K562 (cell line): ENCODE measurements around the gene APIP. TPM values are rescaled to one million over a fixed set of nuclear protein-coding genes. Genes with fewer than 3 reads are reported as not detected.

ENCODE experiments used
- ATF3 ChIP-seq, 2 experiments: fragments of 450-650 bp in 1 of 2; sonication (generic) in 1 of 2; formaldehyde crosslinking in 1 of 2; IDR thresholded peaks in 1 of 2; conservative IDR thresholded peaks in 1 of 2; 2 replicates each; pipeline versions ENCODE4 v1.6.1 to v1.8.1; 2016 to 2023; ENCODE audit warnings: mild to moderate bottlenecking in 2 of 2, moderate library complexity in 2 of 2, inconsistent platforms in 1 of 2, missing genetic modification reagents in 1 of 2
- BRD4 ChIP-seq: fragments of 200-600 bp; sonication (generic); IDR thresholded peaks from 2 replicates; pipeline ENCODE4 v1.6.1; 2017; ENCODE audit warnings: inconsistent platforms
- E2F3 ChIP-seq: fragments of 250-450 bp; sonication (Bioruptor Pico); IDR thresholded peaks from 2 replicates; pipeline ENCODE4 v1.4.0; 2020; ENCODE audit warnings: mild to moderate bottlenecking
- FOXP1 ChIP-seq: sonication (generic); formaldehyde crosslinking; IDR thresholded peaks from 2 replicates; pipeline ENCODE4 v1.8.0; 2022; ENCODE audit warnings: mild to moderate bottlenecking, missing genetic modification reagents
- HMBOX1 ChIP-seq: sonication (generic); IDR thresholded peaks from 2 replicates; pipeline ENCODE4 v1.6.1; 2016
- ILF3 ChIP-seq: fragments of 450-650 bp; IDR thresholded peaks from 2 replicates; pipeline ENCODE4 v1.6.1; 2018; ENCODE audit warnings: antibody characterized with exemption, mild to moderate bottlenecking, moderate library complexity, borderline replicate concordance
- MEIS2 ChIP-seq: fragments of 450-650 bp; IDR thresholded peaks from 2 replicates; pipeline ENCODE4 v1.6.1; 2014; ENCODE audit warnings: mild to moderate bottlenecking; ENCODE audit not compliant: partially characterized antibody
- POLR2AphosphoS5 ChIP-seq: IDR thresholded peaks from 2 replicates; pipeline ENCODE4 v1.6.1; 2011; ENCODE audit warnings: mild to moderate bottlenecking, low read depth, low read length, moderate library complexity; ENCODE audit not compliant: control insufficient read depth, insufficient read depth
- POLR2H ChIP-seq: IDR thresholded peaks from 2 replicates; pipeline ENCODE4 v1.6.1; 2016; ENCODE audit warnings: missing genetic modification characterization, low read depth, mild to moderate bottlenecking, control low read depth, missing compliant biosample characterization, moderate library complexity
- PTRF ChIP-seq: fragments of 450-650 bp; IDR thresholded peaks from 2 replicates; pipeline ENCODE4 v1.6.1; 2016; ENCODE audit warnings: mild to moderate bottlenecking, missing genetic modification characterization, missing compliant biosample characterization
- RBM34 ChIP-seq: fragments of 200-400 bp; formaldehyde crosslinking; IDR thresholded peaks from 2 replicates; pipeline ENCODE4 v1.6.1; 2018; ENCODE audit warnings: low read length, borderline replicate concordance; ENCODE audit not compliant: insufficient read depth
- TEAD4 ChIP-seq, 2 experiments: sonication (generic) in 1 of 2; formaldehyde crosslinking in 1 of 2; IDR thresholded peaks; 2 replicates each; pipeline versions ENCODE4 v1.6.1 to v1.8.0; 2012 to 2022; ENCODE audit warnings: borderline replicate concordance in 1 of 2, inconsistent platforms in 1 of 2, low read length in 1 of 2, mild to moderate bottlenecking in 1 of 2, missing genetic modification reagents in 1 of 2
- U2AF1 ChIP-seq: fragments of 200-400 bp; formaldehyde crosslinking; optimal IDR thresholded peaks from 2 replicates; pipeline ENCODE3; 2017; ENCODE audit warnings: mild to moderate bottlenecking, low read depth, low read length, moderate library complexity
- XRCC4 ChIP-seq: IDR thresholded peaks from one replicate; pipeline ENCODE4 v1.6.1; 2011; ENCODE audit not compliant: insufficient read depth, insufficient read length; ENCODE audit errors: extremely low read depth
- ZKSCAN1 ChIP-seq: fragments of 150-350 bp; IDR thresholded peaks from 2 replicates; pipeline ENCODE4 v1.6.1; 2016; ENCODE audit warnings: low read depth, low read length
- polyA plus RNA-seq, 8 experiments: library from polyadenylated mRNA; depleted of rRNA in 4 of 8; stranded (reverse) in 5 of 8; unstranded in 3 of 8; fragments of >200 nt; fragmentation: Nextera tagmentation in 2 of 8; fragmentation: Illumina TruSeq in 1 of 8; extraction: Ambion mirVana in 2 of 8; extraction: Trizol in 1 of 8; gene quantifications; 2 replicates each; pipeline versions ENCODE4 v1.2.1 to v1.2.3, GENCODE V29; 2011 to 2014; ENCODE audit warnings: inconsistent platforms in 1 of 8, missing spikeins in 1 of 8
- total RNA-seq, 7 experiments: library from RNA; depleted of rRNA in 6 of 7; stranded (reverse); fragments of >200 nt in 6 of 7; fragmentation: Illumina TruSeq in 2 of 7; extraction: Trizol in 2 of 7; gene quantifications; 2 replicates each; pipeline versions ENCODE4 v1.2.1 to v1.2.3, GENCODE V29; 2011 to 2021; ENCODE audit warnings: low replicate concordance in 1 of 7
- TF ChIP-seq, protein P1 (sequence below), 2 experiments: fragments of 450-650 bp; IDR thresholded peaks; 2 replicates each; pipeline ENCODE4 v1.6.1; 2018; ENCODE audit warnings: mild to moderate bottlenecking in 2 of 2, low read depth in 1 of 2; ENCODE audit not compliant: partially characterized antibody in 2 of 2
- TF ChIP-seq, protein P2 (sequence below): fragments of 250-450 bp; sonication (Bioruptor Pico); IDR thresholded peaks from 2 replicates; pipeline ENCODE4 v1.8.0; 2022; ENCODE audit warnings: moderate library complexity, mild to moderate bottlenecking, inconsistent platforms

APIP gene
- total and polyA plus RNA-seq, 9 of the 15 experiments (the other 6 are each of a cell fraction or from before 2014, with no cell fraction given): 63.7 to 110 (median 82.8) TPM

GRCh38 chr11:34916015-34916842, at the start of gene APIP, which contains the start of gene PDHX (continued):
- TF ChIP-seq, protein P1, sequence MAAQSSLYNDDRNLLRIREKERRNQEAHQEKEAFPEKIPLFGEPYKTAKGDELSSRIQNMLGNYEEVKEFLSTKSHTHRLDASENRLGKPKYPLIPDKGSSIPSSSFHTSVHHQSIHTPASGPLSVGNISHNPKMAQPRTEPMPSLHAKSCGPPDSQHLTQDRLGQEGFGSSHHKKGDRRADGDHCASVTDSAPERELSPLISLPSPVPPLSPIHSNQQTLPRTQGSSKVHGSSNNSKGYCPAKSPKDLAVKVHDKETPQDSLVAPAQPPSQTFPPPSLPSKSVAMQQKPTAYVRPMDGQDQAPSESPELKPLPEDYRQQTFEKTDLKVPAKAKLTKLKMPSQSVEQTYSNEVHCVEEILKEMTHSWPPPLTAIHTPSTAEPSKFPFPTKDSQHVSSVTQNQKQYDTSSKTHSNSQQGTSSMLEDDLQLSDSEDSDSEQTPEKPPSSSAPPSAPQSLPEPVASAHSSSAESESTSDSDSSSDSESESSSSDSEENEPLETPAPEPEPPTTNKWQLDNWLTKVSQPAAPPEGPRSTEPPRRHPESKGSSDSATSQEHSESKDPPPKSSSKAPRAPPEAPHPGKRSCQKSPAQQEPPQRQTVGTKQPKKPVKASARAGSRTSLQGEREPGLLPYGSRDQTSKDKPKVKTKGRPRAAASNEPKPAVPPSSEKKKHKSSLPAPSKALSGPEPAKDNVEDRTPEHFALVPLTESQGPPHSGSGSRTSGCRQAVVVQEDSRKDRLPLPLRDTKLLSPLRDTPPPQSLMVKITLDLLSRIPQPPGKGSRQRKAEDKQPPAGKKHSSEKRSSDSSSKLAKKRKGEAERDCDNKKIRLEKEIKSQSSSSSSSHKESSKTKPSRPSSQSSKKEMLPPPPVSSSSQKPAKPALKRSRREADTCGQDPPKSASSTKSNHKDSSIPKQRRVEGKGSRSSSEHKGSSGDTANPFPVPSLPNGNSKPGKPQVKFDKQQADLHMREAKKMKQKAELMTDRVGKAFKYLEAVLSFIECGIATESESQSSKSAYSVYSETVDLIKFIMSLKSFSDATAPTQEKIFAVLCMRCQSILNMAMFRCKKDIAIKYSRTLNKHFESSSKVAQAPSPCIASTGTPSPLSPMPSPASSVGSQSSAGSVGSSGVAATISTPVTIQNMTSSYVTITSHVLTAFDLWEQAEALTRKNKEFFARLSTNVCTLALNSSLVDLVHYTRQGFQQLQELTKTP (IDR thresholded peaks at IDR 0.05; ENCODE audit: low read depth in 1 of 2, partially characterized antibody in 2 of 2): peak in 1 of 2 experiments; percentile 67
- TF ChIP-seq HMBOX1 (no peak), XRCC4 (no peak), RBM34 (no peak), E2F3 (CRISPR knock-in tag) (no peak), ATF3 (IDR thresholded peaks at IDR 0.05) (no peak; the same call in 1 of the 2 replicates), ATF3 (CRISPR knock-in tag; conservative IDR thresholded peaks at IDR 0.05) (no peak), ILF3 (peak; percentile 23; the same call in 1 of the 2 replicates), TEAD4 (IDR thresholded peaks at IDR 0.05; ENCODE audit: low read length) (no peak), TEAD4 (CRISPR knock-in tag; IDR thresholded peaks at IDR 0.05; ENCODE audit: borderline replicate concordance) (0 out of 2 replicates have a peak, but pooled peaks have one; percentile 40), POLR2AphosphoS5 (peak; percentile 86), ZKSCAN1 (peak; percentile 4; the same call in 1 of the 2 replicates), FOXP1 (CRISPR knock-in tag) (peak; percentile 80; the same call in 1 of the 2 replicates), BRD4 (0 out of 2 replicates have a peak, but pooled peaks have one; percentile 53), U2AF1 (peak; percentile 87), MEIS2 (peak; percentile 23), POLR2H (tag) (peak; percentile 75), PTRF (tag) (no peak)
- TF ChIP-seq, protein P2, sequence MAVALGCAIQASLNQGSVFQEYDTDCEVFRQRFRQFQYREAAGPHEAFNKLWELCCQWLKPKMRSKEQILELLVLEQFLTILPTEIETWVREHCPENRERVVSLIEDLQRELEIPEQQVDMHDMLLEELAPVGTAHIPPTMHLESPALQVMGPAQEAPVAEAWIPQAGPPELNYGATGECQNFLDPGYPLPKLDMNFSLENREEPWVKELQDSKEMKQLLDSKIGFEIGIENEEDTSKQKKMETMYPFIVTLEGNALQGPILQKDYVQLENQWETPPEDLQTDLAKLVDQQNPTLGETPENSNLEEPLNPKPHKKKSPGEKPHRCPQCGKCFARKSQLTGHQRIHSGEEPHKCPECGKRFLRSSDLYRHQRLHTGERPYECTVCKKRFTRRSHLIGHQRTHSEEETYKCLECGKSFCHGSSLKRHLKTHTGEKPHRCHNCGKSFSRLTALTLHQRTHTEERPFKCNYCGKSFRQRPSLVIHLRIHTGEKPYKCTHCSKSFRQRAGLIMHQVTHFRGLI: no peak
